Measurements from ENCODE around the gene TM9SF3.

DNA sequence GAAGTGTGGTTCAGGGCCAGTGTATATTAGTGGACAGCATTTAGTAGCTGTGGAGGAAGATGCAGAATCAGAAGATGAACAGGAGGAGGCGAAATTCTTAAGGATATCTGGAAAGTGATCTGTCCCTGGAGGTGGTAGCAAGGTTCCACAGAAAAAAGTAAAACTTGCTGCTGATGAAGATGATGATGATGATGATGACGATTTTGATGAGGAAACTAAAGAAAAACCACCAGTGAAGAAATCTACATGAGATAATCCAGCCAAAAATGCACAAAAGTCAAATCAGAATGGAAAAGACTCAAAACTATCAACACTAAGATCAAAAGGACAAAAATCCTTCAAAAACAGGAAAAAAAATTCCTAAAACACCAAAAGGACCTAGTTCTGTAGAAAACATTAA is 26.3 kb downstream of the TM9SF3 start:
- TF ChIP-seq EZH2 (IDR thresholded peaks at IDR 0.05) (no peak), POLR2AphosphoS5 (IDR thresholded peaks at IDR 0.05; ENCODE audit: borderline replicate concordance, low read depth, low read length) (no peak)

Measured in SK-N-MC (cell line).